Progenitor cell of endocrine pancreas (in vitro differentiated cells): ENCODE data around the gene ACOT9. TPM values are rescaled to one million over a fixed set of nuclear protein-coding genes. Genes with fewer than 3 reads are reported as not detected.
"Not testable (repeated sequence)": the region's sequence is repeated elsewhere in the genome, so short reads cannot be mapped to it uniquely, and the experiment has no call there.

Experiments
- DNase-seq: peaks from one replicate; pipeline ENCODE4 v3.0.0; 2021; ENCODE audit warnings: low spot score; ENCODE audit not compliant: unreplicated experiment
- H3K27ac Mint-ChIP-seq: 2 replicates; pipeline ENCODE4 v1.8.0; 2021; ENCODE audit warnings: mild to moderate bottlenecking, moderate library complexity, mixed read lengths
- H3K27me3 Mint-ChIP-seq: 2 replicates; pipeline ENCODE4 v1.8.0; 2021; ENCODE audit warnings: mixed read lengths
- H3K36me3 Mint-ChIP-seq: 2 replicates; pipeline ENCODE4 v1.8.0; 2022; ENCODE audit warnings: mixed read lengths; ENCODE audit not compliant: insufficient read depth
- H3K4me1 Mint-ChIP-seq: 2 replicates; pipeline ENCODE4 v1.8.0; 2021; ENCODE audit warnings: low read depth, mixed read lengths
- H3K4me3 Mint-ChIP-seq: 2 replicates; pipeline ENCODE4 v1.8.0; 2021; ENCODE audit warnings: low read depth, mild to moderate bottlenecking, moderate library complexity, mixed read lengths
- H3K9me3 Mint-ChIP-seq: 2 replicates; pipeline ENCODE4 v1.8.0; 2021; ENCODE audit warnings: low read depth, mixed read lengths
- CTCF ChIP-seq: fragments of 200-600 bp; sonication (generic); IDR thresholded peaks from one replicate; pipeline ENCODE4 v1.5.0; 2021; ENCODE audit warnings: antibody characterized with exemption, mild to moderate bottlenecking; ENCODE audit not compliant: unreplicated experiment
- total RNA-seq: library from RNA; stranded (reverse); gene quantifications from 2 replicates; pipeline ENCODE4 v1.2.1, GENCODE V29; 2021

ACOT9 gene
- total RNA-seq, 1 donor from 2014 or later = 33.8 TPM

GRCh38 chrX:23782863-23783588, 40.0 kb upstream of the ACOT9 start, which contains the start of gene SAT1:
TSS of gene SAT1 (plus strand) at chrX:23783173. CDS start at chrX:23783352, 179 bp downstream.
- H3K4me1 Mint-ChIP-seq = peaks cover 25% of the 10 kb centered on the region

GRCh38 chrX:23782455-23782854, 39.4 kb upstream of the ACOT9 start:
- Mint-ChIP-seq H3K4me1 (peaks cover 22% of the 10 kb centered on the region), H3K36me3 (peaks cover 17% of the 10 kb centered on the region)

More at GRCh38 chrX:23782863-23783588, 40.0 kb upstream of the ACOT9 start, which contains the start of gene SAT1:
- H3K36me3 Mint-ChIP-seq = peaks cover 17% of the 10 kb centered on the region
- H3K4me3 Mint-ChIP-seq = peak within 1 kb of the TSS; percentile 91
- DNase-seq = peak; percentile 99
- H3K9me3 Mint-ChIP-seq = no peaks in the 10 kb centered on the region
- no peaks in the 10 kb centered on the region for H3K27me3 Mint-ChIP-seq
- H3K27ac Mint-ChIP-seq = peak within 1 kb of the TSS; percentile 94
- TF ChIP-seq CTCF = peak; percentile 96

GRCh38 chrX:23779025-23779424, 35.9 kb upstream of the ACOT9 start:
- Mint-ChIP-seq H3K9me3 (no peaks in the 10 kb centered on the region), H3K36me3 (peaks cover under 1% of the 10 kb centered on the region), H3K4me1 (peaks cover 6% of the 10 kb centered on the region), H3K4me3 (no peak overlapping the region), H3K27ac (no peak overlapping the region), H3K27me3 (no peaks in the 10 kb centered on the region)
- TF ChIP-seq CTCF = peak; percentile 11
- DNase-seq = no peak

More at GRCh38 chrX:23782455-23782854, 39.4 kb upstream of the ACOT9 start:
- peak overlapping the region; percentile 91 for H3K4me3 Mint-ChIP-seq
- TF ChIP-seq CTCF = no peak
- no peaks in the 10 kb centered on the region for H3K9me3 Mint-ChIP-seq
- no peaks in the 10 kb centered on the region for H3K27me3 Mint-ChIP-seq
- peak overlapping the region; percentile 86 for H3K27ac Mint-ChIP-seq
- DNase-seq = no peak

- H3K4me1 Mint-ChIP-seq = no peaks in the 10 kb centered on the region
- H3K36me3 Mint-ChIP-seq = no peaks in the 10 kb centered on the region
- no peak overlapping the region for H3K4me3 Mint-ChIP-seq
- no peak for DNase-seq
- H3K27me3 Mint-ChIP-seq = no peaks in the 10 kb centered on the region
- H3K27ac Mint-ChIP-seq = no peak overlapping the region
- H3K9me3 Mint-ChIP-seq = no peaks in the 10 kb centered on the region
- TF ChIP-seq CTCF = no peak
Observed at GRCh38 chrX:23776363-23776762, 33.3 kb upstream of the ACOT9 start.

- TF ChIP-seq CTCF = no peak
- Mint-ChIP-seq H3K36me3 (no peaks in the 10 kb centered on the region), H3K9me3 (no peaks in the 10 kb centered on the region), H3K27me3 (no peaks in the 10 kb centered on the region), H3K4me1 (no peaks in the 10 kb centered on the region), H3K27ac (no peak overlapping the region), H3K4me3 (no peak overlapping the region)
- DNase-seq = no peak
Observed at GRCh38 chrX:23773601-23774175, 30.6 kb upstream of the ACOT9 start.

- not testable (repeated sequence) for H3K27me3 Mint-ChIP-seq, H3K4me3 Mint-ChIP-seq, H3K9me3 Mint-ChIP-seq, H3K36me3 Mint-ChIP-seq, DNase-seq, H3K27ac Mint-ChIP-seq, H3K4me1 Mint-ChIP-seq
Observed at GRCh38 chrX:23771086-23771485, 28.0 kb upstream of the ACOT9 start.
